ENCODE measurements around the gene SDSL.

The SDSL gene

DNA sequence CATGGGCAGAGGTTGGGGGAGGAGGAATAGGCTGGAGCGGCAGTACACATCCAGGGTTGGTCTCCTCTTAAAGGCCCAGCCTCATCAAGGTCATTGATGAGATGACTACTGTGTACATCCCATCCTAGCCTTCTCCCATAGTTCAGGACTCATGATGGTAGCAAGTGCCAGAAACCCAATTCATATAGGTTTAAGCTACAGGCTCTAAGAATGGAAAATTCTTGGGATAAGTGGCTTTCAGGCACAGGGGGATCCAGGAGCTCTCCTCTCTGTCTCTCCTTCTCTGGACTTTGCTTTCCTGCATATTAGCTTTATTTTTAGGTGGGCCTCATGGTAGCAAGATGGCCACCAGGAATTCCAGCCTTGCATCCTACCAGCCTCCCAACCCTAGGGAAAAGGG lies 6.3 kb downstream of the SDSL start:
- no peak for TF ChIP-seq CTCF (IDR thresholded peaks at IDR 0.05; ENCODE audit: control insufficient read depth, extremely low read depth, insufficient read depth)
- DNase-seq (ENCODE audit: low read depth) = no peak
- no peak overlapping the region for H3K4me3 ChIP-seq (ENCODE audit: low read depth, low read length)

DNA sequence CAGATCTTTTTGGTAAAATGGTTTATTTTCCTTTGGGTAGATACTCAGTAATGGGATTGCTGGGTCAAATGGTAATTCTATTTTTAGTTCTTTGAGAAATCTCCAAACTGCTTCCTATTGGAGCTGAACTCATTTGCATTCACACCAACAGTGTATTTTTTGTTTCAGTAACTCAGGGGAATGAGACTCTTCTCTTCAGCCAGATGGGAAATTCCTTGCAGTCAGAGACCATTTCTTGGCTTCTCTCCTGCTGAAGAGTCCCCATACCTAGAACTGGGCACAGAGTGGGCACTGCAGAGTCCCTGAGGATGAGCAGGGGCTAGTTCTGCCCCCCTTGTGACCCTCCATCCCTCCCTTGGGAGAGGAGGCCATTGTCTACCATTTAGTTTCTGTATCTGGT lies 10.8 kb downstream of the SDSL start:
- no peak for DNase-seq (ENCODE audit: low read depth)
- no peak overlapping the region for H3K4me3 ChIP-seq (ENCODE audit: low read depth, low read length)
- TF ChIP-seq CTCF (IDR thresholded peaks at IDR 0.05; ENCODE audit: control insufficient read depth, extremely low read depth, insufficient read depth) = no peak

GRCh38 chr12:113435367-113435766 lies 13.2 kb downstream of the SDSL start:
- TF ChIP-seq CTCF (IDR thresholded peaks at IDR 0.05; ENCODE audit: control insufficient read depth, extremely low read depth, insufficient read depth) = no peak
- no peak overlapping the region for H3K4me3 ChIP-seq (ENCODE audit: low read depth, low read length)
- DNase-seq (ENCODE audit: low read depth) = no peak

DNA sequence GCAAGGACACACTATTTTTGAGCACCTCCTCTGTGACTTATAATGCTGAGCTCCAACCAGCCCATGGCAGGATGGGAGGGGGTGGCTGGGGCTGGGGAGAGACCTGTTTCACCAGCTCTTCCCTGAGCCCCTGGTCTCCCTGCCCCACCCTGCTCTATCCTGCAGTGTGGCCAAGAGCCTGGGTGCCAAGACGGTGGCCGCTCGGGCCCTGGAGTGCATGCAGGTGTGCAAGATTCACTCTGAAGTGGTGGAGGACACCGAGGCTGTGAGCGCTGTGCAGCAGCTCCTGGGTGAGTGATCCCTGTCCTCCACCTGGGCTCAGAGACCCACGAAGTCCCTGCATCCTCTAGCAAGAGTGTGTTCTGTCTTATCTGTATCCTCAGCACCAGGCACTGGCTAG lies 14.4 kb downstream of the SDSL start:
- no peak for DNase-seq (ENCODE audit: low read depth)
- no peak for TF ChIP-seq CTCF (IDR thresholded peaks at IDR 0.05; ENCODE audit: control insufficient read depth, extremely low read depth, insufficient read depth)
- no peak overlapping the region for H3K4me3 ChIP-seq (ENCODE audit: low read depth, low read length)

GRCh38 chr12:113436993-113437728 lies 15.0 kb downstream of the SDSL start:
- no peak for TF ChIP-seq CTCF (IDR thresholded peaks at IDR 0.05; ENCODE audit: control insufficient read depth, extremely low read depth, insufficient read depth)
- DNase-seq (ENCODE audit: low read depth) = no peak
- H3K4me3 ChIP-seq (ENCODE audit: low read depth, low read length) = no peak overlapping the region

DNA sequence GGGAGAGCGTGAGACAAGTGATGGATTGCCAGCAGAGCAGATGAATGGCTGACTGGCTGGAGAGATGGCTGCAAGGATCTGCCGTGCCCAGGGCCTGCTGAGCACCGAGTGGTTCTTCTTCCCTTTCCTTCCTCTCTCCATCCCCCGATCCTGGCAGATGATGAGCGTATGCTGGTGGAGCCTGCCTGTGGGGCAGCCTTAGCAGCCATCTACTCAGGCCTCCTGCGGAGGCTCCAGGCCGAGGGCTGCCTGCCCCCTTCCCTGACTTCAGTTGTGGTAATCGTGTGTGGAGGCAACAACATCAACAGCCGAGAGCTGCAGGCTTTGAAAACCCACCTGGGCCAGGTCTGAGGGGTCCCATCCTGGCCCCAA lies 15.5 kb downstream of the SDSL start:
- no peak for TF ChIP-seq CTCF (IDR thresholded peaks at IDR 0.05; ENCODE audit: control insufficient read depth, extremely low read depth, insufficient read depth)
- H3K4me3 ChIP-seq (ENCODE audit: low read depth, low read length) = no peak overlapping the region
- no peak for DNase-seq (ENCODE audit: low read depth)
